Mesenchymal stem cell (in vitro differentiated cells and primary cell): ENCODE data around the gene PDLIM1.
A peak's percentile ranks its signal among the peaks of the same experiment; 100 is the strongest.

Experiments used
- DNase-seq: peaks from one replicate; pipeline ENCODE4 v3.0.0-alpha.2; 2013
- H2AFZ ChIP-seq: one replicate; pipeline ENCODE4 v1.6.1; 2013; ENCODE audit warnings: low read depth, mild to moderate bottlenecking, control low read depth, inconsistent platforms, low read length, moderate library complexity
- H2AK5ac ChIP-seq: 2 replicates; pipeline ENCODE4 v1.6.1; 2013; ENCODE audit warnings: low read length, moderate library complexity, mild to moderate bottlenecking, inconsistent platforms; ENCODE audit not compliant: severe bottlenecking
- H2BK120ac ChIP-seq: one replicate; pipeline ENCODE4 v1.6.1; 2013; ENCODE audit warnings: low read depth, mild to moderate bottlenecking, inconsistent platforms, low read length, moderate library complexity
- H2BK12ac ChIP-seq, 2 experiments: one replicate each; pipeline ENCODE4 v1.6.1; 2013; ENCODE audit warnings: inconsistent platforms in 2 of 2, low read length in 2 of 2, mild to moderate bottlenecking in 2 of 2, moderate library complexity in 2 of 2, control low read depth in 1 of 2
- H2BK15ac ChIP-seq: one replicate; pipeline ENCODE4 v1.6.1; 2013; ENCODE audit warnings: mild to moderate bottlenecking, low read depth, inconsistent platforms; ENCODE audit not compliant: poor library complexity, severe bottlenecking
- H2BK5ac ChIP-seq: 2 replicates; pipeline ENCODE4 v1.6.1; 2013; ENCODE audit warnings: low read depth, mild to moderate bottlenecking, low read length, control low read depth, inconsistent platforms; ENCODE audit not compliant: poor library complexity, severe bottlenecking
- H3K14ac ChIP-seq, 2 experiments: one replicate each; pipeline ENCODE4 v1.6.1; 2013; ENCODE audit warnings: inconsistent platforms in 2 of 2, low read length in 2 of 2, control low read depth in 1 of 2, mild to moderate bottlenecking in 1 of 2, moderate library complexity in 1 of 2
- H3K18ac ChIP-seq, 2 experiments: one replicate each; pipeline ENCODE4 v1.6.1; 2013; ENCODE audit warnings: inconsistent platforms in 2 of 2, low read length in 2 of 2, control low read depth in 1 of 2, low read depth in 1 of 2, mild to moderate bottlenecking in 1 of 2
- H3K23ac ChIP-seq, 2 experiments: one replicate each; pipeline ENCODE4 v1.6.1; 2013; ENCODE audit warnings: inconsistent platforms in 2 of 2, low read length in 2 of 2, mild to moderate bottlenecking in 2 of 2, moderate library complexity in 2 of 2, control low read depth in 1 of 2
- H3K27ac ChIP-seq: 2 replicates; pipeline ENCODE4 v1.5.1; 2013; ENCODE audit warnings: mild to moderate bottlenecking, moderate library complexity, low read length, control low read depth, inconsistent platforms; ENCODE audit not compliant: poor library complexity, severe bottlenecking
- H3K27me3 ChIP-seq, 2 experiments: 2 replicates each; pipeline versions ENCODE4 v1.6.1 to v1.7.0; 2013; ENCODE audit warnings: low read length in 2 of 2, mild to moderate bottlenecking in 2 of 2, moderate library complexity in 2 of 2, control low read depth in 1 of 2, inconsistent platforms in 1 of 2; ENCODE audit not compliant: control insufficient read depth in 1 of 2, insufficient read depth in 1 of 2
- H3K36me3 ChIP-seq, 2 experiments: 2 replicates each; pipeline versions ENCODE4 v1.6.1 to v1.7.0; 2013; ENCODE audit warnings: low read length in 2 of 2, control low read depth in 1 of 2, inconsistent platforms in 1 of 2, low read depth in 1 of 2, mild to moderate bottlenecking in 1 of 2; ENCODE audit not compliant: insufficient read depth in 2 of 2, control insufficient read depth in 1 of 2
- H3K4ac ChIP-seq, 2 experiments: one replicate each; pipeline ENCODE4 v1.6.1; 2013; ENCODE audit warnings: inconsistent platforms in 2 of 2, low read length in 2 of 2, mild to moderate bottlenecking in 2 of 2, moderate library complexity in 2 of 2, control low read depth in 1 of 2, low read depth in 1 of 2
- H3K4me1 ChIP-seq: 2 replicates; pipeline ENCODE4 v1.6.1; 2013; ENCODE audit warnings: low read depth, low read length, control low read depth; ENCODE audit not compliant: control insufficient read depth, insufficient read depth
- H3K4me2 ChIP-seq: 2 replicates; pipeline ENCODE4 v1.6.1; 2013; ENCODE audit warnings: low read length, mild to moderate bottlenecking, inconsistent platforms; ENCODE audit not compliant: poor library complexity, severe bottlenecking
- H3K4me3 ChIP-seq, 2 experiments: 2 replicates each; pipeline versions ENCODE4 v1.5.1 to v1.7.0; 2013; ENCODE audit warnings: low read length in 2 of 2, mild to moderate bottlenecking in 2 of 2, control low read depth in 1 of 2, low read depth in 1 of 2; ENCODE audit not compliant: insufficient read depth in 1 of 2
- H3K79me1 ChIP-seq: replicated peaks from 2 replicates; pipeline ENCODE4 v1.6.1; 2013; ENCODE audit warnings: mild to moderate bottlenecking, control low read depth, low read length, inconsistent platforms; ENCODE audit not compliant: poor library complexity, severe bottlenecking
- H3K9ac ChIP-seq: 2 replicates; pipeline ENCODE4 v1.7.0; 2013; ENCODE audit warnings: mild to moderate bottlenecking, low read length, moderate library complexity
- H3K9me3 ChIP-seq: 2 replicates; pipeline ENCODE4 v1.7.0; 2013; ENCODE audit warnings: mild to moderate bottlenecking, low read length; ENCODE audit not compliant: control insufficient read depth
- H4K8ac ChIP-seq: one replicate; pipeline ENCODE4 v1.6.1; 2013; ENCODE audit warnings: inconsistent platforms, mild to moderate bottlenecking, low read length, moderate library complexity
- H4K91ac ChIP-seq: one replicate; pipeline ENCODE4 v1.6.1; 2013; ENCODE audit warnings: mild to moderate bottlenecking, low read length, inconsistent platforms
- WGBS: methylation state at CpG from one replicate; pipeline ENCODE4 v1.1.7; 2013; ENCODE audit warnings: mixed read lengths; 5-methylcytosine and 5-hydroxymethylcytosine counted together

PDLIM1 gene

GRCh38 chr10:95328013-95328412 lies 37.2 kb upstream of the PDLIM1 start:
- no peak overlapping the region for H3K9ac ChIP-seq
- H2BK5ac ChIP-seq: no peak overlapping the region
- H3K18ac ChIP-seq: no peak overlapping the region
- H3K23ac ChIP-seq: no peak overlapping the region
- H3K4me1 ChIP-seq: peaks cover 6% of the 10 kb centered on the region
- H4K8ac ChIP-seq: no peak overlapping the region
- no peak overlapping the region for H2AK5ac ChIP-seq
- no peaks in the 10 kb centered on the region for H3K27me3 ChIP-seq
- H3K14ac ChIP-seq: no peak overlapping the region
- H3K36me3 ChIP-seq: no peaks in the 10 kb centered on the region
- no peak overlapping the region for H2AFZ ChIP-seq
- no peak overlapping the region for H2BK120ac ChIP-seq
- H3K9me3 ChIP-seq: no peaks in the 10 kb centered on the region
- H3K27ac ChIP-seq: no peak overlapping the region
- no peak overlapping the region for H3K4me2 ChIP-seq
- H3K79me1 ChIP-seq: no peaks in the 10 kb centered on the region
- no peak for DNase-seq
- no peak overlapping the region for H2BK15ac ChIP-seq
- H3K4me3 ChIP-seq: no peak overlapping the region
- WGBS: 100% methylated on average over 3 of the region's 3 CpGs
- H3K4ac ChIP-seq: no peak overlapping the region
- no peak overlapping the region for H2BK12ac ChIP-seq
- H4K91ac ChIP-seq: no peak overlapping the region

GRCh38 chr10:95327367-95327766 lies 36.6 kb upstream of the PDLIM1 start:
- H2AFZ ChIP-seq: no peak overlapping the region
- no peaks in the 10 kb centered on the region for H3K9me3 ChIP-seq
- H2AK5ac ChIP-seq: no peak overlapping the region
- 81% methylated on average over 5 of the region's 5 CpGs for WGBS
- H3K4me2 ChIP-seq: no peak overlapping the region
- no peak overlapping the region for H3K27ac ChIP-seq
- H3K23ac ChIP-seq: no peak overlapping the region
- H2BK120ac ChIP-seq: peak overlapping the region; percentile 55
- H2BK5ac ChIP-seq: no peak overlapping the region
- peak overlapping the region; percentile 27 for H4K8ac ChIP-seq
- H3K4me3 ChIP-seq: no peak overlapping the region
- H3K18ac ChIP-seq: peak overlapping the region; percentile 14 to 46
- peak; percentile 91 for DNase-seq
- H2BK12ac ChIP-seq: peak overlapping the region in 1 of 2 experiments; percentile 67
- H3K14ac ChIP-seq: no peak overlapping the region
- no peaks in the 10 kb centered on the region for H3K27me3 ChIP-seq
- H3K79me1 ChIP-seq: no peaks in the 10 kb centered on the region
- no peaks in the 10 kb centered on the region for H3K36me3 ChIP-seq
- H3K4me1 ChIP-seq: peaks cover 6% of the 10 kb centered on the region
- H3K9ac ChIP-seq: no peak overlapping the region
- no peak overlapping the region for H2BK15ac ChIP-seq
- peak overlapping the region in 1 of 2 experiments; percentile 55 for H3K4ac ChIP-seq
- H4K91ac ChIP-seq: no peak overlapping the region

GRCh38 chr10:95326396-95326795 lies 35.6 kb upstream of the PDLIM1 start:
- no peaks in the 10 kb centered on the region for H3K79me1 ChIP-seq
- 67% methylated on average over 1 of the region's 2 CpGs for WGBS
- no peak overlapping the region for H4K8ac ChIP-seq

GRCh38 chr10:95325863-95326262 lies 35.1 kb upstream of the PDLIM1 start:
- Histone ChIP-seq H3K23ac (no peak overlapping the region), H3K36me3 (no peaks in the 10 kb centered on the region), H4K8ac (no peak overlapping the region), H2AK5ac (no peak overlapping the region), H3K4me2 (no peak overlapping the region), H2BK12ac (peak overlapping the region in 1 of 2 experiments; percentile 83), H3K9ac (no peak overlapping the region), H2AFZ (no peak overlapping the region), H3K4ac (no peak overlapping the region), H3K14ac (no peak overlapping the region), H3K4me3 (no peak overlapping the region), H3K9me3 (no peaks in the 10 kb centered on the region), H4K91ac (no peak overlapping the region), H3K79me1 (no peaks in the 10 kb centered on the region), H3K27me3 (no peaks in the 10 kb centered on the region), H2BK120ac (no peak overlapping the region), H2BK5ac (no peak overlapping the region), H3K18ac (peak overlapping the region in 1 of 2 experiments; percentile 74), H3K27ac (no peak overlapping the region), H3K4me1 (peaks cover 6% of the 10 kb centered on the region), H2BK15ac (no peak overlapping the region)
- no peak for DNase-seq
- no CpG with 5 or more reads among the region's 2 CpGs for WGBS

More at GRCh38 chr10:95326396-95326795, 35.6 kb upstream of the PDLIM1 start:
- H3K36me3 ChIP-seq: no peaks in the 10 kb centered on the region
- no peak overlapping the region for H2BK12ac ChIP-seq
- no peak overlapping the region for H3K4me2 ChIP-seq
- H2AFZ ChIP-seq: no peak overlapping the region
- no peak overlapping the region for H2AK5ac ChIP-seq
- H3K18ac ChIP-seq: no peak overlapping the region
- no peak overlapping the region for H3K4me3 ChIP-seq
- no peak overlapping the region for H3K23ac ChIP-seq
- H3K9me3 ChIP-seq: no peaks in the 10 kb centered on the region
- H3K27me3 ChIP-seq: no peaks in the 10 kb centered on the region
- no peak overlapping the region for H2BK5ac ChIP-seq
- H3K14ac ChIP-seq: no peak overlapping the region
- H3K4me1 ChIP-seq: peaks cover 6% of the 10 kb centered on the region
- no peak overlapping the region for H2BK120ac ChIP-seq
- DNase-seq: peak; percentile 69
- no peak overlapping the region for H3K27ac ChIP-seq
- no peak overlapping the region for H2BK15ac ChIP-seq
- H3K4ac ChIP-seq: no peak overlapping the region
- no peak overlapping the region for H4K91ac ChIP-seq
- H3K9ac ChIP-seq: no peak overlapping the region
